ENCODE data around the gene CCDC178.

- TF ChIP-seq ZNF384 (IDR thresholded peaks at IDR 0.05) (no peak), HDGF (IDR thresholded peaks at IDR 0.05; ENCODE audit: borderline replicate concordance) (no peak), NFRKB (IDR thresholded peaks at IDR 0.05) (no peak), FOXA1 (IDR thresholded peaks at IDR 0.05) (no peak), SP1 (IDR thresholded peaks at IDR 0.05) (no peak), TARDBP (IDR thresholded peaks at IDR 0.05) (no peak), FOXM1 (IDR thresholded peaks at IDR 0.05; ENCODE audit: borderline replicate concordance) (no peak), LEF1 (IDR thresholded peaks at IDR 0.05; ENCODE audit: borderline replicate concordance) (no peak), SUZ12 (IDR thresholded peaks at IDR 0.05) (no peak), PKNOX1 (IDR thresholded peaks at IDR 0.05) (no peak)
Observed at GRCh38 chr18:33161131-33161530, 279.4 kb downstream of the CCDC178 start.

All from HEK293T (cell line).